Activated CD4-positive, alpha-beta T cell treated with anti-CD3 and anti-CD28 coated beads, Interleukin-2, amount 10 ng/mL, durations not matched to agents 24 days and 14 days (primary cell): ENCODE measurements around the gene LCORL. TPM values are rescaled to one million over a fixed set of nuclear protein-coding genes. Genes with fewer than 3 reads are reported as not detected.

Experiments used
- DNase-seq: peaks from one replicate; pipeline ENCODE4 v3.0.0; 2022
- H3K27ac Mint-ChIP-seq: one replicate; pipeline ENCODE4 v1.8.0; 2022; ENCODE audit warnings: mild to moderate bottlenecking, mixed read lengths
- H3K27me3 Mint-ChIP-seq: one replicate; pipeline ENCODE4 v1.8.0; 2022; ENCODE audit warnings: mixed read lengths
- H3K36me3 Mint-ChIP-seq: one replicate; pipeline ENCODE4 v1.8.0; 2022; ENCODE audit warnings: low read depth, mild to moderate bottlenecking, mixed read lengths
- H3K4me1 Mint-ChIP-seq: one replicate; pipeline ENCODE4 v1.8.0; 2021; ENCODE audit warnings: mixed read lengths
- H3K4me3 Mint-ChIP-seq: one replicate; pipeline ENCODE4 v1.8.0; 2022; ENCODE audit warnings: mild to moderate bottlenecking, moderate library complexity, mixed read lengths
- H3K9me3 Mint-ChIP-seq: one replicate; pipeline ENCODE4 v1.8.0; 2021; ENCODE audit warnings: mixed read lengths
- intact Hi-C: fragments of 100-400 bp; cut with micrococcal nuclease; formaldehyde crosslinking; loops from one replicate; pipeline ENCODE4 v1.15.1; 2023
- total RNA-seq: library from RNA; stranded (reverse); gene quantifications from 2 replicates; pipeline ENCODE4 v1.2.3, GENCODE V29; 2022

LCORL gene
- total RNA-seq, 1 donor from 2014 or later, result 9.3 TPM

GRCh38 chr4:17846266-17846665, 175.3 kb downstream of the LCORL start:
- H3K4me3 Mint-ChIP-seq, result no peak overlapping the region
- peaks cover 51% of the 10 kb centered on the region for H3K36me3 Mint-ChIP-seq
- no peaks in the 10 kb centered on the region for H3K27me3 Mint-ChIP-seq
- H3K4me1 Mint-ChIP-seq, result no peaks in the 10 kb centered on the region
- no peak for DNase-seq
- intact Hi-C loops, result no loop called here
- H3K9me3 Mint-ChIP-seq, result no peaks in the 10 kb centered on the region
- H3K27ac Mint-ChIP-seq, result no peak overlapping the region

- Mint-ChIP-seq H3K4me1 (peaks cover 33% of the 10 kb centered on the region), H3K9me3 (peaks cover 4% of the 10 kb centered on the region), H3K27ac (peak overlapping the region; percentile 75), H3K27me3 (no peaks in the 10 kb centered on the region), H3K4me3 (peak overlapping the region; percentile 55), H3K36me3 (peaks cover 45% of the 10 kb centered on the region)
- DNase-seq, result no peak
- intact Hi-C loops, result loop anchor here (2.0 kb wide), 1 partner anchor 15 kb away; no protein-coding TSS in a partner anchor
These were observed 197.5 kb downstream of the LCORL start for GRCh38 chr4:17823871-17824669.

- Mint-ChIP-seq H3K4me1 (peaks cover 46% of the 10 kb centered on the region), H3K27me3 (no peaks in the 10 kb centered on the region), H3K36me3 (peaks cover 43% of the 10 kb centered on the region), H3K9me3 (no peaks in the 10 kb centered on the region), H3K27ac (peak overlapping the region; percentile 62), H3K4me3 (peak overlapping the region; percentile 73)
- intact Hi-C loops, result loop anchor here (1.0 to 10.0 kb wide), 4 partner anchors 14 to 776 kb away; no protein-coding TSS in a partner anchor
- peak; percentile 70 for DNase-seq
These were observed 204.5 kb downstream of the LCORL start for GRCh38 chr4:17817027-17817426.

- no peaks in the 10 kb centered on the region for H3K27me3 Mint-ChIP-seq
- no peaks in the 10 kb centered on the region for H3K9me3 Mint-ChIP-seq
- no peak overlapping the region for H3K27ac Mint-ChIP-seq
- peak; percentile 55 for DNase-seq
- intact Hi-C loops, result loop anchor here (2.0 to 10.0 kb wide), 2 partner anchors 15 to 481 kb away; no protein-coding TSS in a partner anchor
- peaks cover 39% of the 10 kb centered on the region for H3K36me3 Mint-ChIP-seq
- peaks cover 45% of the 10 kb centered on the region for H3K4me1 Mint-ChIP-seq
- no peak overlapping the region for H3K4me3 Mint-ChIP-seq
These were observed 205.4 kb downstream of the LCORL start for GRCh38 chr4:17816142-17816541.

GRCh38 chr4:17814140-17814539, 207.4 kb downstream of the LCORL start:
- Mint-ChIP-seq H3K36me3 (peaks cover 38% of the 10 kb centered on the region), H3K4me1 (peaks cover 45% of the 10 kb centered on the region), H3K9me3 (no peaks in the 10 kb centered on the region), H3K4me3 (no peak overlapping the region), H3K27me3 (peaks cover 2% of the 10 kb centered on the region), H3K27ac (no peak overlapping the region)
- DNase-seq, result no peak
- intact Hi-C loops, result loop anchor here (10.0 kb wide), 1 partner anchor 479 kb away; no protein-coding TSS in a partner anchor

- H3K36me3 Mint-ChIP-seq, result peaks cover 42% of the 10 kb centered on the region
- H3K27me3 Mint-ChIP-seq, result peaks cover 2% of the 10 kb centered on the region
- intact Hi-C loops, result loop anchor here (10.0 kb wide), 1 partner anchor 478 kb away; no protein-coding TSS in a partner anchor
- H3K27ac Mint-ChIP-seq, result peak overlapping the region; percentile 22
- no peaks in the 10 kb centered on the region for H3K9me3 Mint-ChIP-seq
- H3K4me1 Mint-ChIP-seq, result peaks cover 49% of the 10 kb centered on the region
- no peak for DNase-seq
- H3K4me3 Mint-ChIP-seq, result peak overlapping the region; percentile 97
These were observed 208.8 kb downstream of the LCORL start for GRCh38 chr4:17812801-17813200.

GRCh38 chr4:17812125-17812524, 209.4 kb downstream of the LCORL start:
- Mint-ChIP-seq H3K27ac (peak overlapping the region; percentile 68), H3K4me1 (peaks cover 49% of the 10 kb centered on the region), H3K36me3 (peaks cover 43% of the 10 kb centered on the region), H3K4me3 (peak overlapping the region; percentile 97), H3K27me3 (peaks cover 2% of the 10 kb centered on the region), H3K9me3 (no peaks in the 10 kb centered on the region)
- DNase-seq, result no peak
- intact Hi-C loops, result loop anchor here (10.0 kb wide), 1 partner anchor 477 kb away; no protein-coding TSS in a partner anchor

- H3K4me3 Mint-ChIP-seq, result peak overlapping the region; percentile 97
- H3K36me3 Mint-ChIP-seq, result peaks cover 37% of the 10 kb centered on the region
- H3K4me1 Mint-ChIP-seq, result peaks cover 48% of the 10 kb centered on the region
- no peaks in the 10 kb centered on the region for H3K9me3 Mint-ChIP-seq
- peak; percentile 83 for DNase-seq
- peak overlapping the region; percentile 99 for H3K27ac Mint-ChIP-seq
- peaks cover 2% of the 10 kb centered on the region for H3K27me3 Mint-ChIP-seq
- intact Hi-C loops, result loop anchor here (10.0 kb wide), 1 partner anchor 476 kb away; no protein-coding TSS in a partner anchor
These were observed 210.4 kb downstream of the LCORL start for GRCh38 chr4:17811078-17811603.

- Mint-ChIP-seq H3K27me3 (peaks cover 2% of the 10 kb centered on the region), H3K4me3 (peak within 1 kb of the TSS; percentile 97), H3K4me1 (peaks cover 49% of the 10 kb centered on the region), H3K36me3 (peaks cover 39% of the 10 kb centered on the region), H3K9me3 (no peaks in the 10 kb centered on the region), H3K27ac (peak within 1 kb of the TSS; percentile 99)
- peak; percentile 100 for DNase-seq
- intact Hi-C loops, result loop anchor here (1.0 to 10.0 kb wide), 4 partner anchors 196 to 476 kb away; partner anchors contain the start of genes LAP3 and MED28
These were observed 211.1 kb downstream of the LCORL start, which contains the start of the genes DCAF16 and NCAPG for GRCh38 chr4:17810260-17811077. DCAF16 (minus strand) TSS chr4:17810757; CDS start chr4:17804141, 6,616 bp downstream. NCAPG (plus strand) TSS chr4:17810979; CDS start chr4:17811078, 99 bp downstream.

GRCh38 chr4:17809667-17810066, 211.9 kb downstream of the LCORL start:
- Mint-ChIP-seq H3K9me3 (no peaks in the 10 kb centered on the region), H3K27me3 (peaks cover 2% of the 10 kb centered on the region), H3K27ac (peak overlapping the region; percentile 99), H3K36me3 (peaks cover 40% of the 10 kb centered on the region), H3K4me3 (peak overlapping the region; percentile 97), H3K4me1 (peaks cover 49% of the 10 kb centered on the region)
- intact Hi-C loops, result loop anchor here (1.0 to 10.0 kb wide), 4 partner anchors 195 to 475 kb away; partner anchors contain the start of genes LAP3 and MED28
- peak; percentile 65 for DNase-seq

- Mint-ChIP-seq H3K4me1 (peaks cover 42% of the 10 kb centered on the region), H3K27me3 (peaks cover 2% of the 10 kb centered on the region), H3K27ac (peak overlapping the region; percentile 62), H3K9me3 (no peaks in the 10 kb centered on the region), H3K36me3 (peaks cover 52% of the 10 kb centered on the region), H3K4me3 (peak overlapping the region; percentile 97)
- intact Hi-C loops, result no loop called here
- DNase-seq, result peak; percentile 43
These were observed 214.1 kb downstream of the LCORL start for GRCh38 chr4:17807446-17807845.

- DNase-seq, result peak; percentile 51
- H3K27me3 Mint-ChIP-seq, result peaks cover 1% of the 10 kb centered on the region
- no peaks in the 10 kb centered on the region for H3K9me3 Mint-ChIP-seq
- peaks cover 39% of the 10 kb centered on the region for H3K4me1 Mint-ChIP-seq
- H3K4me3 Mint-ChIP-seq, result no peak overlapping the region
- intact Hi-C loops, result no loop called here
- H3K36me3 Mint-ChIP-seq, result peaks cover 60% of the 10 kb centered on the region
- H3K27ac Mint-ChIP-seq, result peak overlapping the region; percentile 58
These were observed 215.9 kb downstream of the LCORL start for GRCh38 chr4:17805580-17806155.

- Mint-ChIP-seq H3K27ac (no peak overlapping the region), H3K36me3 (peaks cover 48% of the 10 kb centered on the region), H3K4me3 (no peak overlapping the region), H3K4me1 (peaks cover 5% of the 10 kb centered on the region), H3K9me3 (no peaks in the 10 kb centered on the region), H3K27me3 (no peaks in the 10 kb centered on the region)
- intact Hi-C loops, result no loop called here
- DNase-seq, result peak; percentile 13
These were observed 223.7 kb downstream of the LCORL start for GRCh38 chr4:17797808-17798207.
